Liver (tissue), 3 donors: ENCODE measurements around the gene MGAT5.

ENCODE experiments used
- CTCF ChIP-seq: fragments of 150-350 bp; IDR thresholded peaks from 2 replicates; pipeline ENCODE4 v1.5.1; 2017; ENCODE audit warnings: improper control_type of control experiment, low read depth, low read length; ENCODE audit not compliant: missing input control
- EGR1 ChIP-seq, 2 donors: IDR thresholded peaks; 2 replicates each; pipeline ENCODE4 v1.6.1; 2016 to 2018; ENCODE audit warnings: antibody characterized with exemption in 2 of 2, low read depth in 2 of 2
- GABPA ChIP-seq, 2 donors: IDR thresholded peaks in 1 of 2; conservative IDR thresholded peaks in 1 of 2; 2 replicates each; pipeline ENCODE4 v1.6.1; 2016; ENCODE audit warnings: antibody characterized with exemption in 2 of 2, mild to moderate bottlenecking in 1 of 2, moderate library complexity in 1 of 2
- RAD21 ChIP-seq, 2 donors: IDR thresholded peaks; 2 replicates each; pipeline ENCODE4 v1.6.1; 2016; ENCODE audit warnings: antibody characterized with exemption in 2 of 2, mild to moderate bottlenecking in 2 of 2
- TAF1 ChIP-seq: conservative IDR thresholded peaks from 2 replicates; pipeline ENCODE4 v1.6.1; 2016; ENCODE audit warnings: antibody characterized with exemption, mild to moderate bottlenecking
- donor health status: healthy.
- donor health status: healthy.

DNA sequence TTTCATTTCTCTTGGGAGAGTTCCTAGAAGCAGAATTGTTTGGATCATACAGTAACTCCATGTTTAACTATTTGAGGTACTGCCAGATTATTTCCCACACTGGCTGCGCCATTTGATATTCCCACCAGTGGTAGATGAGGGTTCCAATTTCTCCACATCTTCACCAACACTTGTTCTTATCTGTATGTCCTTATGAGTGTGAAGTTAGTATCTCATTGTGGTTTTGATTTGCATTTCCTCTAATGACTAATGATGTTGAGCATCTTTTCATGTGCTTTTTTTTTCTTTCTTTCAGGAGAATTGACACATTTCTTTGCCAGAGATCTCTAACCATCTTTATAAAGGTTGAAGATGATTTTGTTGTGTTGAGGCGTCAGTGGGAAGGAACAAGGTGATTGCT, 4.1 kb upstream of the MGAT5 start:
- TF ChIP-seq GABPA (IDR thresholded peaks at IDR 0.05 in 1 of 2, conservative IDR thresholded peaks at IDR 0.05 in 1 of 2) (no peak), RAD21 (IDR thresholded peaks at IDR 0.05) (no peak), CTCF (no peak), TAF1 (no peak), EGR1 (IDR thresholded peaks at IDR 0.05; ENCODE audit: low read depth in 2 of 2) (no peak)
